ENCODE data around the gene UFSP1.

The UFSP1 gene

GRCh38 chr7:100847360-100847759 is 42.2 kb downstream of the UFSP1 start:
- Histone ChIP-seq H3K4me3 (ENCODE audit: control insufficient read depth in 1 of 7, extremely low read depth in 1 of 7, insufficient read depth in 4 of 7, low read depth in 2 of 7, low read length in 6 of 7) (no peak overlapping the region), H3K4me1 (ENCODE audit: control extremely low read depth in 1 of 4, control insufficient read depth in 4 of 4, insufficient read depth in 4 of 4, low read length in 3 of 4) (peaks cover 0 to 7% (median 7%) of the 10 kb centered on the region in 4 experiments), H3K36me3 (ENCODE audit: control insufficient read depth in 4 of 4, insufficient read depth in 4 of 4, low read length in 3 of 4) (no peaks in the 10 kb centered on the region), H3K9me3 (ENCODE audit: control extremely low read depth in 1 of 5, control insufficient read depth in 4 of 5, insufficient read depth in 2 of 5, low read depth in 1 of 5, low read length in 4 of 5) (no peaks in the 10 kb centered on the region), H3K27me3 (replicated peaks in 2 of 5; ENCODE audit: control insufficient read depth in 4 of 5, insufficient read depth in 5 of 5, low read length in 4 of 5) (no peaks in the 10 kb centered on the region), H3K27ac (ENCODE audit: insufficient read depth in 1 of 2, low read depth in 1 of 2, low read length in 2 of 2, poor library complexity in 1 of 2, severe bottlenecking in 2 of 2) (no peak overlapping the region)
- ChIA-PET POLR2A (no interaction called here), CTCF (interaction anchor here (6.0 to 8.2 kb wide), 2 partner anchors 46 to 143 kb away, joined by 79 to 124 read pairs; partner anchors contain the start of gene POP7)
- WGBS (ENCODE audit: insufficient coverage) = 100% methylated on average over 3 of the region's 4 CpGs
- DNase-seq = no peak

DNA sequence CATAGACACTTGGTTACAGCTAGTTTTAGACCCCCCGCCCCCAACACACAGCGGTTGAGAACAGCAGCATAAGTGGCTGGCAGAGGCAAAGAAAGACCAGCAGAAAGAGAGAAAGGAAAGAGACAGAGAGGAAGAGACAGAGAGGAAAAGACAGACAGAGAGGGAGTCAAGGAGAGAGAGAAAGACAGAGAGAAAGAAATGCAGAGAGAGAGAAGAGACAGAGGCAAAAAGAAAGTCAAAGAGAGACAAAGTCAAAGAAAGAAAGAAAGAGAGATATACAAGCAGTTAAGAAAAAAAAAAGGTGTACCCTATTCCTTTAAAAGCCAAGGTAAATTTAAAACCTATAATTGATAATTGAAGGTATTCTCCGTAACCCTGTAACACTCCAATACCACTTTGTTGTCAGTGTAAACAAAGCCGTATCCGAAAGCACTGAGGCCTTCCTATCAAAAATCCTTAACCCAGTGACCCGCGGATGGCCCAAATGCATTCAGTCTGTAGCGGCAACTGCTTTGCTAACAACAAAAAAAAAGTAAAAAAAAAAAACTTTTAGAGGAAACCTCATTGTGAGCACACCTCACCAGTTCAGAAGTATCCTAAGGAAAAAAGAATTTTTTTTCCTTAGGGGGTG is 48.9 kb downstream of the UFSP1 start:
- no peak for DNase-seq
- ChIA-PET CTCF (no interaction called here), POLR2A (no interaction called here)
- H3K27me3 ChIP-seq (replicated peaks in 2 of 5; ENCODE audit: control insufficient read depth in 4 of 5, insufficient read depth in 5 of 5, low read length in 4 of 5) = no peaks in the 10 kb centered on the region
- no peaks in the 10 kb centered on the region for H3K9me3 ChIP-seq (ENCODE audit: control extremely low read depth in 1 of 5, control insufficient read depth in 4 of 5, insufficient read depth in 2 of 5, low read depth in 1 of 5, low read length in 4 of 5)
- peak overlapping the region in 1 of 2 experiments; percentile 14 for H3K27ac ChIP-seq (ENCODE audit: insufficient read depth in 1 of 2, low read depth in 1 of 2, low read length in 2 of 2, poor library complexity in 1 of 2, severe bottlenecking in 2 of 2)
- 100% methylated on average over 2 of the region's 8 CpGs for WGBS (ENCODE audit: insufficient coverage)
- H3K4me1 ChIP-seq (ENCODE audit: control extremely low read depth in 1 of 4, control insufficient read depth in 4 of 4, insufficient read depth in 4 of 4, low read length in 3 of 4) = peaks cover 0 to 19% (median 10%) of the 10 kb centered on the region in 4 experiments
- no peaks in the 10 kb centered on the region for H3K36me3 ChIP-seq (ENCODE audit: control insufficient read depth in 4 of 4, insufficient read depth in 4 of 4, low read length in 3 of 4)
- H3K4me3 ChIP-seq (ENCODE audit: control insufficient read depth in 1 of 7, extremely low read depth in 1 of 7, insufficient read depth in 4 of 7, low read depth in 2 of 7, low read length in 6 of 7) = no peak overlapping the region

GRCh38 chr7:100839361-100839760 is 50.2 kb downstream of the UFSP1 start:
- Histone ChIP-seq H3K36me3 (ENCODE audit: control insufficient read depth in 4 of 4, insufficient read depth in 4 of 4, low read length in 3 of 4) (no peaks in the 10 kb centered on the region), H3K27ac (ENCODE audit: insufficient read depth in 1 of 2, low read depth in 1 of 2, low read length in 2 of 2, poor library complexity in 1 of 2, severe bottlenecking in 2 of 2) (no peak overlapping the region), H3K9me3 (ENCODE audit: control extremely low read depth in 1 of 5, control insufficient read depth in 4 of 5, insufficient read depth in 2 of 5, low read depth in 1 of 5, low read length in 4 of 5) (no peaks in the 10 kb centered on the region), H3K4me1 (ENCODE audit: control extremely low read depth in 1 of 4, control insufficient read depth in 4 of 4, insufficient read depth in 4 of 4, low read length in 3 of 4) (peaks cover 0 to 19% (median 11%) of the 10 kb centered on the region in 4 experiments), H3K27me3 (replicated peaks in 2 of 5; ENCODE audit: control insufficient read depth in 4 of 5, insufficient read depth in 5 of 5, low read length in 4 of 5) (no peaks in the 10 kb centered on the region), H3K4me3 (ENCODE audit: control insufficient read depth in 1 of 7, extremely low read depth in 1 of 7, insufficient read depth in 4 of 7, low read depth in 2 of 7, low read length in 6 of 7) (no peak overlapping the region)
- DNase-seq = no peak
- 97% methylated on average over 18 of the region's 18 CpGs for WGBS (ENCODE audit: insufficient coverage)
- POLR2A ChIA-PET = no interaction called here
- CTCF ChIA-PET = no interaction called here

All from common myeloid progenitor, CD34-positive (primary cell).